Heart right ventricle (tissue), 16 donors: ENCODE measurements around the gene TMEM255B. TPM values are rescaled to one million over a fixed set of nuclear protein-coding genes. Genes with fewer than 3 reads are reported as not detected.

ENCODE experiments used
- ATAC-seq, 8 donors: fragments of 200-7000 bp; cut with Tn5 transposase; one replicate each; pipeline ENCODE4 v1.9.1; 2020; ENCODE audit warnings: mild to moderate bottlenecking in 8 of 8, moderate library complexity in 8 of 8, moderate number of reproducible peaks in 1 of 8
- DNase-seq, 2 donors: peaks; one replicate each; pipeline ENCODE4 v3.0.0-alpha.2; 2020
- H3K27ac ChIP-seq, 10 donors: fragments of 200-600 bp; sonication (generic) in 2 of 10; one replicate each; pipeline versions ENCODE4 v1.5.0 to v1.8.0; 2020 to 2022; ENCODE audit warnings: mild to moderate bottlenecking in 3 of 10
- H3K27me3 ChIP-seq, 7 donors: fragments of 200-600 bp; one replicate each; pipeline ENCODE4 v1.8.0; 2021 to 2022; ENCODE audit warnings: mild to moderate bottlenecking in 2 of 7
- H3K36me3 ChIP-seq, 9 donors: fragments of 200-600 bp; sonication (generic) in 1 of 9; one replicate each; pipeline versions ENCODE4 v1.5.0 to v1.8.0; 2020 to 2022; ENCODE audit warnings: mild to moderate bottlenecking in 2 of 9
- H3K4me1 ChIP-seq, 9 donors: fragments of 200-600 bp; sonication (generic) in 1 of 9; one replicate each; pipeline versions ENCODE4 v1.5.0 to v1.8.0; 2020 to 2022; ENCODE audit warnings: mild to moderate bottlenecking in 4 of 9
- H3K4me3 ChIP-seq, 10 donors: fragments of 200-600 bp; sonication (generic) in 2 of 10; one replicate each; pipeline versions ENCODE4 v1.5.0 to v1.8.0; 2020 to 2022; ENCODE audit warnings: mild to moderate bottlenecking in 7 of 10, moderate library complexity in 2 of 10
- H3K9me3 ChIP-seq, 11 donors: fragments of 200-600 bp in 10 of 11; sonication (generic) in 2 of 11; one replicate each; pipeline versions ENCODE4 v1.5.0 to v1.8.0; 2013 to 2022; ENCODE audit warnings: mild to moderate bottlenecking in 2 of 11, control low read depth in 1 of 11, moderate library complexity in 1 of 11
- WGBS, 2 donors: extraction: QIAGEN DNeasy Blood & Tissue Kit; methylation state at CpG; one replicate each; pipeline ENCODE4 v1.1.7; 2013; ENCODE audit warnings: inconsistent platforms in 1 of 2; 5-methylcytosine and 5-hydroxymethylcytosine counted together
- intact Hi-C, 10 donors: fragments of 100-400 bp; cut with DNase I; formaldehyde crosslinking; loops; one replicate each; pipeline versions ENCODE4 v1.11.1 to v1.14.2; 2022
- polyA plus RNA-seq, 2 donors: library from polyadenylated mRNA; stranded (reverse); fragments of 200-250 nt; gene quantifications; one replicate each; pipeline ENCODE4 v1.2.3, GENCODE V29; 2013
- total RNA-seq, 10 donors: library from RNA; stranded (reverse); fragmentation: NEBNext Ultra II Directional in 3 of 10; extraction: Animal tissue kit (Norgen Biotek cat#: 25700) in 3 of 10; gene quantifications; one replicate each; pipeline versions ENCODE4 v1.2.1 to v1.2.4, GENCODE V29; 2021 to 2023
- TF ChIP-seq, protein P1 (sequence below), 9 donors: fragments of 200-600 bp; sonication (generic) in 2 of 9; IDR thresholded peaks; one replicate each; pipeline versions ENCODE4 v1.5.0 to v1.8.0; 2021 to 2022; ENCODE audit warnings: antibody characterized with exemption in 9 of 9, mild to moderate bottlenecking in 5 of 9, moderate library complexity in 1 of 9
- donor health status: Arrhythmogenic right ventricular cardiomyopathy.
- donor health status: ischemic (EF 13 %, LVEDD 7.1; RV severe dilation, severe dysfunction).
- donor health status: healthy with polysubstance abuse.
- donor health status: DM: no; HTN: yes; CAD: no.
- donor health status: DM: no; HTN: no; CAD: no.
- donor health status: ischemic (EF 25% LVEDD 6.9; RV normal size, moderate dysfunction).
- donor health status: ischemic (EF 25% LVEDD 5.7; RV mildly dilated, moderate dysfunction).
- donor health status: healthy.
- donor health status: DM: yes; HTN: yes; CAD: no.
- donor health status: Ischemic cardiomyopathy.
- donor health status: ischemic (EF 35%, LVEDD 5.7; RV mildly dilated, moderate dysfunction).
- donor health status: nonischemic (EF 11% LVEDD 7.7; RV severe dilation, severe dysfunction).
- donor health status: DM: yes; HTN: yes; CAD: no.
- donor health status: PGD.
- donor health status: ischemic (EF 29% LVEDD 5.4; RV normal size, mild dysfunction).
- donor health status: nonischemic (EF 23%, LVEDD 6.1; RV moderate dilation, normal function).

TMEM255B gene
- total and polyA plus RNA-seq, 12 donors, result 2.4 to 12.9 (median 6.3) TPM

DNA sequence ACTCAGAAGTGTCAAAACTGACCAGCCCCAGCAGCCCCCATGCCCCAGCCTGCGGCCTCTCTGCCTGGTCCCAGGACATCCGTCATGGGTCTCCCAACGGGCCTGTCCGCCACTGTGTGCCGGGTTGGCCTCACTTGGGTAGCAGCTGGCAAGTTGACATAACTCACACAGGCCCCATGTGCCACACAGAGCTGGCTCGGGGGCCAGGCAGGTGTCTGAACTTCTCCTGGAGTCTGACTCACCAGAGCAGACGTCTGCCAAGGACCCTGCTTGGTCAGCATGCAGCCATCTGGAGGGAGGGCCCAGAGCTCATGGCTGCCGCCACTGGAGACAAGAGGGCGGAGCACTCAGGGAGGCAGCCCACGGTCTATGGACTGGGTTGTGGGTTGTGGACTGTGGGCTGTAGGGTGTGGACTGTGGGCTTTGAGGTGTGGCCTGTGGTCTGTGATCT is 32.0 kb upstream of the TMEM255B start:
- Histone ChIP-seq H3K4me3 (peak overlapping the region in 5 of 10 donors; percentile 43 to 56 (median 51)), H3K9me3 (peaks cover 0 to 4% (median 0%) of the 10 kb centered on the region in 11 donors), H3K36me3 (no peaks in the 10 kb centered on the region), H3K4me1 (peaks cover 0 to 29% (median 12%) of the 10 kb centered on the region in 9 donors), H3K27me3 (peaks cover 0 to 10% (median 0%) of the 10 kb centered on the region in 7 donors), H3K27ac (peak overlapping the region in 7 of 10 donors; percentile 41 to 77 (median 71))
- TF ChIP-seq, protein P1, sequence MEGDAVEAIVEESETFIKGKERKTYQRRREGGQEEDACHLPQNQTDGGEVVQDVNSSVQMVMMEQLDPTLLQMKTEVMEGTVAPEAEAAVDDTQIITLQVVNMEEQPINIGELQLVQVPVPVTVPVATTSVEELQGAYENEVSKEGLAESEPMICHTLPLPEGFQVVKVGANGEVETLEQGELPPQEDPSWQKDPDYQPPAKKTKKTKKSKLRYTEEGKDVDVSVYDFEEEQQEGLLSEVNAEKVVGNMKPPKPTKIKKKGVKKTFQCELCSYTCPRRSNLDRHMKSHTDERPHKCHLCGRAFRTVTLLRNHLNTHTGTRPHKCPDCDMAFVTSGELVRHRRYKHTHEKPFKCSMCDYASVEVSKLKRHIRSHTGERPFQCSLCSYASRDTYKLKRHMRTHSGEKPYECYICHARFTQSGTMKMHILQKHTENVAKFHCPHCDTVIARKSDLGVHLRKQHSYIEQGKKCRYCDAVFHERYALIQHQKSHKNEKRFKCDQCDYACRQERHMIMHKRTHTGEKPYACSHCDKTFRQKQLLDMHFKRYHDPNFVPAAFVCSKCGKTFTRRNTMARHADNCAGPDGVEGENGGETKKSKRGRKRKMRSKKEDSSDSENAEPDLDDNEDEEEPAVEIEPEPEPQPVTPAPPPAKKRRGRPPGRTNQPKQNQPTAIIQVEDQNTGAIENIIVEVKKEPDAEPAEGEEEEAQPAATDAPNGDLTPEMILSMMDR (IDR thresholded peaks at IDR 0.05), result no peak
- peak in 4 of 8 donors; percentile 0 to 14 (median 2) for ATAC-seq
- DNase-seq, result no peak
- intact Hi-C loops, result no loop called here
- WGBS, 2 donors, result 83% methylated on average over 10 of the region's 10 CpGs

DNA sequence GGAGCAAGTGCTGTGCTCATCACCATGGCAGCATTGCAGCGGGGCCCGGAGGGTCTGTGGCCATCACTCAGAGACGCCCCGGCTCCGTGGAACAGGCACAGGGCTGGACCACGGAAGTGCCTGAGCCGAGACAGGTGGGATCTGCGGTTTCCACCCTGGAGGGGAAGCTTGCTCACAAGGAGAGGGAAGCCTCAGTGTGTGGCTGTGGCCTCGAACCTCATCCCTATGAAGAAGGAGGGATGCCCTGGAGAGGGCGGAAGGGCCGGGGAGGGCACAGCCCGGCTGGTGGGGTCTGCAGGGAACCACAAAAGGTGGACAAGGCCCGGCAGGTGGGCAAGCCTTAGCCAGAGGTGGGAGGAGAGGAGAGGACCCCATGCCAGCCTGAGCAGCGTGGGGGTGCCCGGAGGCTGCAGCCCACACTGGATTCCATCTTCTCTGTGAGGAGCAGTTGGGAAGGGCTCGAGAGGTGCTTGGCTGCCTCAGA is 30.4 kb upstream of the TMEM255B start:
- intact Hi-C loops, result no loop called here
- TF ChIP-seq, protein P1 (IDR thresholded peaks at IDR 0.05), result no peak
- H3K27me3 ChIP-seq, result peaks cover 0 to 10% (median 0%) of the 10 kb centered on the region in 7 donors
- no peak overlapping the region for H3K27ac ChIP-seq
- no peak overlapping the region for H3K4me3 ChIP-seq
- no peak for DNase-seq
- H3K36me3 ChIP-seq, result no peaks in the 10 kb centered on the region
- no peak for ATAC-seq
- WGBS, 2 donors, result 92 to 96% methylated on average over 16 of the region's 16 CpGs
- peaks cover 0 to 27% (median 12%) of the 10 kb centered on the region in 9 donors for H3K4me1 ChIP-seq
- H3K9me3 ChIP-seq, result peaks cover 0 to 4% (median 0%) of the 10 kb centered on the region in 11 donors

DNA sequence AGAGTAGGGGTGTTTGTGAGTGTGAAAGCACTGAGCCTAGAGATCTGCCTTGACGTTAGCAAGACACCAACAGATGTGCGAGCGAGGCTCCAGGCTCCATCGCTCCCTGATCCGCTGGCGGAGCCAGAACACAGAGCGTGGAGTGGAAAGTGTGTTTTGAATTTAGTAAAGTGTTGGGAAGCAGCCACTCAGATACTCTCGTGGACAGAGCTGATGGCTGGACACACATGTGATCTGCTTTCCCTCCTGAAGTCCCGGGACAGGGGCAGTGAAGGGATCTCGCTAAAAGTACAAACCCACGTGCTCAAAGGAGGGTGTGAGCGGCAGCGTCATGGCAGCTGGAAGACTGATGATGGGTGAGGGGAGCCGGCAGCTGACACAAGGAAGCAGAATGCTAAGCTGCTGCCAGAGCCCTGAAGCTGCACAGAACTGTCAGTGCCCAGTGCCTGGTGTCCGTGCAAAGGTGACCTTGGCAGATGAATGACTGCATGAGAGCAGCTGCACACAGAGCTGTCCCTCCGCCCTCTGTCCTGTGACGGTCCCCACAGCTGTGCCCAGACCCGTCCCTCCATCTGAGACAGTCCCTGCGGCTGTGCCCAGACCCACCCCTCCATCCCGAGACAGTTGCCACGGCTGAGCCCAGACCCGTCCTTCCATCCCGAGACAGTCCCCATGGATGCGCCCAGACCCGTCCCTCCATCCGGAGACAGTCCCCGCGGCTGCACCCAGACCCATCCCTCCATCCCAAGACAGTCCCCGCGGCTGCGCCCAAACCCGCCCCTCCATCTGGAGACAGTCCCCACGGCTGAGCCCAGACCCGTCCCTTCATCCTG is 29.6 kb upstream of the TMEM255B start:
- 54 to 60% methylated on average over 34 of the region's 34 CpGs for WGBS, 2 donors
- Histone ChIP-seq H3K4me3 (no peak overlapping the region), H3K27ac (no peak overlapping the region), H3K27me3 (peaks cover 0 to 10% (median 0%) of the 10 kb centered on the region in 7 donors), H3K9me3 (peaks cover 0 to 4% (median 0%) of the 10 kb centered on the region in 11 donors), H3K4me1 (peaks cover 0 to 19% (median 10%) of the 10 kb centered on the region in 9 donors), H3K36me3 (no peaks in the 10 kb centered on the region)
- intact Hi-C loops, result no loop called here
- peak in 6 of 8 donors; percentile 7 to 56 (median 25) for ATAC-seq
- TF ChIP-seq, protein P1 (IDR thresholded peaks at IDR 0.05), result no peak
- no peak for DNase-seq

DNA sequence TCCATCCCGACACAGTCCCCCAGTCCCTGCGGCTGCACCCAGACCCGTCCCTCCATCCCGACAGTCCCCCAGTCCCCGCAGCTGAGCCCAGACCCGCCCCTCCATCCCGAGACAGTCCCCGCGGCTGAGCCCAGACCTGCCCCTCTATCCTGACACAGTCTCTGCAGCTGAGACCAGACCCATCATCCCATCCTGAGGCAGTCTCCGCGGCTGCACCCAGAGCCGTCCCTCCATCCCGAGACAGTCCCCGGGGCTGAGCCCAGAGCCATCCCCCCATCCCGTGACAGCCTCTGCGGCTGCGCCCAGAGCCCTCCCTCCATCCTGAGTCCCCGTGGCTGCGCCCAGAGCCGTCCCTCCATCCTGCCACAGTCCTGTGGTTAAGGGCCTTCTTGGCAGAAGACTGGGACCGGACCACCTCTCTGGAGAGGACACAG is 28.8 kb upstream of the TMEM255B start:
- intact Hi-C loops, result no loop called here
- DNase-seq, result no peak

More for the DNA sequence above, 28.8 kb upstream of the TMEM255B start:
- WGBS, 2 donors, result 61 to 66% methylated on average over 21 of the region's 21 CpGs
- peak in 1 of 8 donors; percentile 8 for ATAC-seq
- H3K4me3 ChIP-seq, result no peak overlapping the region
- TF ChIP-seq, protein P1 (IDR thresholded peaks at IDR 0.05), result no peak
- peaks cover 0 to 10% (median 0%) of the 10 kb centered on the region in 7 donors for H3K27me3 ChIP-seq
- peaks cover 0 to 4% (median 0%) of the 10 kb centered on the region in 11 donors for H3K9me3 ChIP-seq
- no peak overlapping the region for H3K27ac ChIP-seq
- H3K4me1 ChIP-seq, result peaks cover 0 to 16% (median 5%) of the 10 kb centered on the region in 9 donors
- H3K36me3 ChIP-seq, result no peaks in the 10 kb centered on the region
